ENCODE data around the gene PRSS21. TPM values are rescaled to one million over a fixed set of nuclear protein-coding genes. Genes with fewer than 3 reads are reported as not detected.

PRSS21 gene
- total and polyA plus RNA-seq, 2 donors from 2014 or later = 0.54 TPM; not detected in 1

DNA sequence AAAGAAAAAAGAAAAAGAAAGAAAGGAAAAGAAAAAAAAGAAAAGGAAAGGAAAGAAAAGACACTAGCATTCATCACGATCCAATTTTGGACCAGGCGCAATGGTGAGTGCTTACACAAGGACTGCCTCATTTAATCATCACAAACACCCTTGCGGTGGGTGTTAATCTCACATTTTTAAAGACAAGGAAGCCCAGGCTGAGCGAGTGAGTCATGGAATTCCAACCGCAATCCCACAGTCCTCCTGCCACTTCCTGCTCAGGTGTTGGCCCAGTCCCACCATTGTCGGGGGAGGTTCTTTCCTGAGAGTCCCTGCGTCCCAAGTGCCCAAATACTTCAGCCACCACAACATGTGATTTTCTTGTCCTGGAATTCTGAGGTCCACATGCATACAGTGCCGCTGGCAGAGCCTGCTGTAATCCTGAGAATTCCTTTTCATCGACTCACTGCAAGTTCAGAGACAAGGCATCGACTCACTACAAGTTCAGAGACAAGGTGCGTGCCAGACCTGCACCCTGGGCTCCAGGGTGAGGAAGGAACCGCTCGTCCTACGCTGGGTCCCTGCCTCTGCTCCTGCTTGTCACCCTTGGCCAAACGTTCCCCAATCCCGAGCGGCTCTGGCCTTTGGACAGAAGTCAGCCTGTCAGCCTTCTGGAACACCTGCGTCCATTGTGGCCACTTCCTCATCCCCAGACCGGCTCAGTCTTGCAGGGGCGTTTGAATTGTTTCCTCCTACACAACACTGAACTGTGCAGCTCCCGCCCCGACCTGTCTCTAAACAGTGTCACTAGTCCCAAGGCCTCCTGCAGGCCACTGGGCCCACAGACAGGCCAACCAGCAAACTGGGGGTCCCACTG is 18.8 kb downstream of the PRSS21 start:
- no peaks in the 10 kb centered on the region for H3K9me3 ChIP-seq (ENCODE audit: control insufficient read depth in 2 of 3, insufficient read depth in 1 of 3, low read length in 3 of 3)
- intact Hi-C loops (cut with DNase I) = no loop called here
- H3K36me3 ChIP-seq (ENCODE audit: control insufficient read depth in 2 of 3, insufficient read depth in 3 of 3, low read length in 3 of 3) = no peaks in the 10 kb centered on the region
- H3K9ac ChIP-seq (ENCODE audit: low read length in 3 of 3) = no peak overlapping the region
- no peaks in the 10 kb centered on the region for H3K4me1 ChIP-seq (ENCODE audit: control insufficient read depth in 2 of 3, insufficient read depth in 2 of 3, low read depth in 1 of 3, low read length in 3 of 3)
- DNase-seq (peak in 1 of 5 donors; percentile 88), FAIRE-seq (no peak)
- no peak overlapping the region for H3K27ac ChIP-seq (ENCODE audit: low read depth in 2 of 2, low read length in 2 of 2)
- no peak overlapping the region for H3K4me3 ChIP-seq (ENCODE audit: low read length in 3 of 3)
- H3K27me3 ChIP-seq (ENCODE audit: control insufficient read depth, insufficient read depth, low read length) = no peaks in the 10 kb centered on the region
- no peak for TF ChIP-seq CTCF (IDR thresholded peaks at IDR 0.05; ENCODE audit: borderline replicate concordance, extremely low read depth, insufficient read depth)

- intact Hi-C loops (cut with DNase I) = no loop called here
- TF ChIP-seq CTCF (IDR thresholded peaks at IDR 0.05; ENCODE audit: borderline replicate concordance, extremely low read depth, insufficient read depth) = no peak
- H3K4me3 ChIP-seq (ENCODE audit: low read length in 3 of 3) = no peak overlapping the region
Measured at GRCh38 chr16:2836646-2837508, 19.8 kb downstream of the PRSS21 start.

GRCh38 chr16:2838928-2839327 is 21.9 kb downstream of the PRSS21 start:
- peak; percentile 82 for TF ChIP-seq CTCF (IDR thresholded peaks at IDR 0.05; ENCODE audit: borderline replicate concordance, extremely low read depth, insufficient read depth)
- no peaks in the 10 kb centered on the region for H3K9me3 ChIP-seq (ENCODE audit: control insufficient read depth in 2 of 3, insufficient read depth in 1 of 3, low read length in 3 of 3)
- peaks cover 0 to 4% (median 0%) of the 10 kb centered on the region in 3 donors for H3K4me1 ChIP-seq (ENCODE audit: control insufficient read depth in 2 of 3, insufficient read depth in 2 of 3, low read depth in 1 of 3, low read length in 3 of 3)
- H3K27ac ChIP-seq (ENCODE audit: low read depth in 2 of 2, low read length in 2 of 2) = no peak overlapping the region
- H3K27me3 ChIP-seq (ENCODE audit: control insufficient read depth, insufficient read depth, low read length) = no peaks in the 10 kb centered on the region
- no peaks in the 10 kb centered on the region for H3K36me3 ChIP-seq (ENCODE audit: control insufficient read depth in 2 of 3, insufficient read depth in 3 of 3, low read length in 3 of 3)
- FAIRE-seq (no peak), DNase-seq (peak; percentile 69 to 87 (median 80))
- intact Hi-C loops (cut with DNase I) = no loop called here
- no peak overlapping the region for H3K4me3 ChIP-seq (ENCODE audit: low read length in 3 of 3)
- no peak overlapping the region for H3K9ac ChIP-seq (ENCODE audit: low read length in 3 of 3)

More at GRCh38 chr16:2836646-2837508, 19.8 kb downstream of the PRSS21 start:
- FAIRE-seq = no peak
- H3K4me1 ChIP-seq (ENCODE audit: control insufficient read depth in 2 of 3, insufficient read depth in 2 of 3, low read depth in 1 of 3, low read length in 3 of 3) = no peaks in the 10 kb centered on the region
- no peak overlapping the region for H3K9ac ChIP-seq (ENCODE audit: low read length in 3 of 3)
- H3K27ac ChIP-seq (ENCODE audit: low read depth in 2 of 2, low read length in 2 of 2) = no peak overlapping the region
- H3K9me3 ChIP-seq (ENCODE audit: control insufficient read depth in 2 of 3, insufficient read depth in 1 of 3, low read length in 3 of 3) = no peaks in the 10 kb centered on the region
- H3K27me3 ChIP-seq (ENCODE audit: control insufficient read depth, insufficient read depth, low read length) = no peaks in the 10 kb centered on the region
- no peaks in the 10 kb centered on the region for H3K36me3 ChIP-seq (ENCODE audit: control insufficient read depth in 2 of 3, insufficient read depth in 3 of 3, low read length in 3 of 3)
- DNase-seq = no peak

All from kidney (tissue), 14 donors.